HFF-Myc (cell line): ENCODE measurements around the gene SSNA1.

ENCODE experiments used
- DNase-seq: peaks from one replicate; pipeline ENCODE4 v3.0.0-alpha.2; 2011; ENCODE audit warnings: low read depth; ENCODE audit errors: extremely low read depth
- H3K4me3 ChIP-seq: replicated peaks from 2 replicates; pipeline ENCODE4 v1.5.1; 2011; ENCODE audit warnings: low read depth, mild to moderate bottlenecking, control low read depth, low read length
- CTCF ChIP-seq: IDR thresholded peaks from 2 replicates; pipeline ENCODE4 v1.5.1; 2012; ENCODE audit warnings: mild to moderate bottlenecking, low read depth, low read length, control low read depth; ENCODE audit errors: missing control alignments

SSNA1 gene

GRCh38 chr9:137228506-137228967, 40.1 kb downstream of the SSNA1 start:
- no peak for DNase-seq
- H3K4me3 ChIP-seq, result no peak overlapping the region
- TF ChIP-seq CTCF, result no peak

GRCh38 chr9:137228968-137229896, 40.8 kb downstream of the SSNA1 start:
- H3K4me3 ChIP-seq, result no peak overlapping the region
- no peak for TF ChIP-seq CTCF
- DNase-seq, result no peak

- no peak for DNase-seq
- no peak overlapping the region for H3K4me3 ChIP-seq
- TF ChIP-seq CTCF, result no peak
Measured at GRCh38 chr9:137229903-137230704, 41.6 kb downstream of the SSNA1 start.

- TF ChIP-seq CTCF, result no peak
- no peak for DNase-seq
- H3K4me3 ChIP-seq, result no peak within 1 kb of the TSS
Measured at GRCh38 chr9:137230705-137231371, 42.4 kb downstream of the SSNA1 start, which contains the start of gene SLC34A3. SLC34A3 (plus strand) TSS chr9:137230901; CDS start chr9:137231703, 802 bp downstream.

GRCh38 chr9:137231372-137232039, 43.0 kb downstream of the SSNA1 start:
- no peak overlapping the region for H3K4me3 ChIP-seq
- no peak for TF ChIP-seq CTCF
- DNase-seq, result no peak

- DNase-seq, result no peak
- no peak for TF ChIP-seq CTCF
- no peak overlapping the region for H3K4me3 ChIP-seq
Measured at GRCh38 chr9:137232101-137232500, 43.6 kb downstream of the SSNA1 start.
